COLO829 (cell line): Measurements from ENCODE around the gene HLCS.

ENCODE experiments used
- DNase-seq: peaks from one replicate; pipeline ENCODE4 v3.0.0; 2012; ENCODE audit warnings: low spot score

HLCS gene

GRCh38 chr21:36719614-36720013 lies 246.9 kb downstream of the HLCS start:
- no peak for DNase-seq

GRCh38 chr21:36718951-36719501 lies 247.4 kb downstream of the HLCS start:
- peak; percentile 85 for DNase-seq

GRCh38 chr21:36717976-36718375 lies 248.5 kb downstream of the HLCS start:
- no peak for DNase-seq

GRCh38 chr21:36716836-36717235 lies 249.6 kb downstream of the HLCS start:
- no peak for DNase-seq

- DNase-seq, result no peak
These were observed 250.1 kb downstream of the HLCS start for GRCh38 chr21:36716387-36716786.

- DNase-seq, result no peak
These were observed 252.7 kb downstream of the HLCS start for GRCh38 chr21:36713746-36714145.

- no peak for DNase-seq
These were observed 255.8 kb downstream of the HLCS start for GRCh38 chr21:36710729-36711048.

- no peak for DNase-seq
These were observed 256.4 kb downstream of the HLCS start for GRCh38 chr21:36709868-36710728.

GRCh38 chr21:36709030-36709867 lies 257.2 kb downstream of the HLCS start:
- no peak for DNase-seq

- no peak for DNase-seq
These were observed 258.0 kb downstream of the HLCS start for GRCh38 chr21:36708286-36709029.

- DNase-seq, result no peak
These were observed 258.6 kb downstream of the HLCS start for GRCh38 chr21:36707763-36708285.

- no peak for DNase-seq
These were observed 259.3 kb downstream of the HLCS start for GRCh38 chr21:36706951-36707762.

GRCh38 chr21:36706482-36706852 lies 260.0 kb downstream of the HLCS start:
- no peak for DNase-seq

- no peak for DNase-seq
These were observed 260.6 kb downstream of the HLCS start for GRCh38 chr21:36705679-36706481.

- DNase-seq, result no peak
These were observed 261.4 kb downstream of the HLCS start for GRCh38 chr21:36704958-36705678.

- no peak for DNase-seq
These were observed 262.1 kb downstream of the HLCS start for GRCh38 chr21:36704281-36704957.

- no peak for DNase-seq
These were observed 262.7 kb downstream of the HLCS start for GRCh38 chr21:36703626-36704280.

- DNase-seq, result no peak
These were observed 263.3 kb downstream of the HLCS start for GRCh38 chr21:36703123-36703522.

- DNase-seq, result no peak
These were observed 263.9 kb downstream of the HLCS start for GRCh38 chr21:36702622-36702968.
